HepG2 (cell line): ENCODE results near the gene NEAT1. TPM values are rescaled to one million over a fixed set of nuclear protein-coding genes. Genes with fewer than 3 reads are reported as not detected.

Experiments used
- ARNT2 ChIP-seq: sonication (generic); formaldehyde crosslinking; IDR thresholded peaks from 2 replicates; pipeline ENCODE4 v1.8.0; 2022; ENCODE audit warnings: mild to moderate bottlenecking, low read depth, missing genetic modification reagents, moderate library complexity
- ATRX ChIP-seq: sonication (generic); formaldehyde crosslinking; IDR thresholded peaks from 2 replicates; pipeline ENCODE4 v1.4.0; 2020; ENCODE audit warnings: missing genetic modification reagents, borderline replicate concordance
- DNMT3B ChIP-seq: conservative IDR thresholded peaks from 2 replicates; pipeline ENCODE4 v1.6.1; 2016; ENCODE audit warnings: missing biosample characterization, control low read depth
- DR1 ChIP-seq: sonication (generic); formaldehyde crosslinking; IDR thresholded peaks from 2 replicates; pipeline ENCODE4 v1.8.0; 2021; ENCODE audit warnings: mild to moderate bottlenecking, missing genetic modification reagents, inconsistent platforms
- ELK4 ChIP-seq: sonication (generic); formaldehyde crosslinking; IDR thresholded peaks from 2 replicates; pipeline ENCODE4 v1.9.0; 2021; ENCODE audit warnings: missing genetic modification reagents, borderline replicate concordance
- HMGXB3 ChIP-seq: sonication (generic); formaldehyde crosslinking; IDR thresholded peaks from 2 replicates; pipeline ENCODE4 v1.4.0; 2020; ENCODE audit warnings: missing genetic modification reagents, borderline replicate concordance
- KDM2A ChIP-seq: sonication (generic); formaldehyde crosslinking; IDR thresholded peaks from 2 replicates; pipeline ENCODE4 v1.4.0; 2020; ENCODE audit warnings: low read depth, missing genetic modification reagents, borderline replicate concordance
- KDM4B ChIP-seq: sonication (generic); formaldehyde crosslinking; IDR thresholded peaks from 2 replicates; pipeline ENCODE4 v1.4.0; 2020; ENCODE audit warnings: missing genetic modification reagents
- KLF15 ChIP-seq: sonication (generic); formaldehyde crosslinking; IDR thresholded peaks from 2 replicates; pipeline ENCODE4 v1.8.1; 2023; ENCODE audit warnings: borderline replicate concordance, mild to moderate bottlenecking, inconsistent platforms, missing genetic modification reagents, mixed read lengths
- NCOA2 ChIP-seq: sonication (generic); formaldehyde crosslinking; IDR thresholded peaks from 2 replicates; pipeline ENCODE4 v1.8.0; 2022; ENCODE audit warnings: inconsistent platforms
- PAX8 ChIP-seq: sonication (generic); formaldehyde crosslinking; IDR thresholded peaks from 2 replicates; pipeline ENCODE4 v1.8.0; 2022; ENCODE audit warnings: mild to moderate bottlenecking, missing genetic modification reagents, borderline replicate concordance
- SP5 ChIP-seq: IDR thresholded peaks from 2 replicates; pipeline ENCODE4 v1.6.1; 2016; ENCODE audit warnings: low read depth, borderline replicate concordance
- SRSF1 ChIP-seq: fragments of 200-400 bp; formaldehyde crosslinking; optimal IDR thresholded peaks from 2 replicates; pipeline ENCODE3; 2017; ENCODE audit warnings: mild to moderate bottlenecking, low read depth, low read length, moderate library complexity
- ZBTB3 ChIP-seq: sonication (generic); formaldehyde crosslinking; IDR thresholded peaks from 2 replicates; pipeline ENCODE4 v1.4.0; 2020; ENCODE audit warnings: low read depth, mild to moderate bottlenecking, moderate library complexity, missing genetic modification reagents, borderline replicate concordance
- ZNF329 ChIP-seq: sonication (generic); formaldehyde crosslinking; IDR thresholded peaks from 2 replicates; pipeline ENCODE4 v1.9.0; 2021; ENCODE audit warnings: low read depth, mild to moderate bottlenecking, missing genetic modification reagents
- ZNF607 ChIP-seq: sonication (generic); formaldehyde crosslinking; IDR thresholded peaks from 2 replicates; pipeline ENCODE4 v1.5.1; 2020; ENCODE audit warnings: missing genetic modification reagents, mild to moderate bottlenecking, borderline replicate concordance
- ZNF609 ChIP-seq: sonication (generic); formaldehyde crosslinking; IDR thresholded peaks from 2 replicates; pipeline ENCODE4 v1.4.0; 2020; ENCODE audit warnings: mild to moderate bottlenecking, missing genetic modification reagents, borderline replicate concordance
- ZSCAN12 ChIP-seq: sonication (generic); formaldehyde crosslinking; IDR thresholded peaks from 2 replicates; pipeline ENCODE4 v1.9.0; 2021; ENCODE audit warnings: mild to moderate bottlenecking, missing genetic modification reagents
- polyA plus RNA-seq, 8 experiments: library from polyadenylated mRNA; depleted of rRNA in 3 of 8; stranded (reverse) in 7 of 8; unstranded in 1 of 8; fragments of >200 nt; fragmentation: Illumina TruSeq in 4 of 8; extraction: Trizol in 4 of 8; gene quantifications; 2 replicates each; pipeline versions ENCODE4 v1.2.1 to v1.2.3, GENCODE V29; 2011 to 2016; ENCODE audit warnings: low read depth in 4 of 8, missing spikeins in 1 of 8, mixed read lengths in 1 of 8; ENCODE audit not compliant: insufficient read depth in 1 of 8
- total RNA-seq, 5 experiments: library from RNA; depleted of rRNA; stranded (reverse); fragments of >200 nt; fragmentation: Illumina TruSeq; extraction: Trizol; gene quantifications; 2 replicates each; pipeline ENCODE4 v1.2.3, GENCODE V29; 2016; ENCODE audit warnings: low read depth in 1 of 5

The NEAT1 gene
- total and polyA plus RNA-seq, 2 of the 13 experiments (the other 11 are each of a cell fraction or from before 2014, with no cell fraction given): 20.5 to 41.2 TPM

- no peak for TF ChIP-seq DR1 (CRISPR knock-in tag)
- TF ChIP-seq ATRX (CRISPR knock-in tag): no peak
- no peak for TF ChIP-seq ELK4 (CRISPR knock-in tag)
- no peak for TF ChIP-seq ZNF329
- TF ChIP-seq PAX8 (CRISPR knock-in tag): no peak
- TF ChIP-seq ZNF609 (CRISPR knock-in tag): 0 out of 2 replicates have a peak, but pooled peaks have one; percentile 40
- TF ChIP-seq ZBTB3 (CRISPR knock-in tag): no peak
- TF ChIP-seq ZSCAN12 (CRISPR knock-in tag): no peak
- TF ChIP-seq KDM2A (CRISPR knock-in tag): peak; percentile 53
- TF ChIP-seq ARNT2: no peak
- TF ChIP-seq SP5 (CRISPR knock-in tag): no peak
- peak; percentile 9; the same call in 1 of the 2 replicates for TF ChIP-seq NCOA2 (CRISPR knock-in tag)
- TF ChIP-seq ZNF607 (CRISPR knock-in tag): no peak
- no peak for TF ChIP-seq KLF15 (CRISPR knock-in tag)
- no peak for TF ChIP-seq HMGXB3 (CRISPR knock-in tag)
- TF ChIP-seq DNMT3B: 0 out of 2 replicates have a peak, but pooled peaks have one; percentile 62
- TF ChIP-seq KDM4B (CRISPR knock-in tag): no peak; the same call in 1 of the 2 replicates
- TF ChIP-seq SRSF1: no peak
These were observed 56.9 kb downstream of the NEAT1 start (continued) for GRCh38 chr11:65479184-65480145.
